Tibial nerve (tissue), 4 donors: ENCODE data around the gene CCL5.

ENCODE experiments used
- CTCF ChIP-seq, 5 experiments: fragments of 200-600 bp in 3 of 5; fragments of 450-650 bp in 2 of 5; sonication (generic) in 3 of 5; IDR thresholded peaks; one replicate each; pipeline ENCODE4 v1.5.1; 2016 to 2019; ENCODE audit warnings: antibody characterized with exemption in 5 of 5, mild to moderate bottlenecking in 3 of 5, moderate library complexity in 2 of 5
- EP300 ChIP-seq, 2 donors: sonication (generic); formaldehyde crosslinking; IDR thresholded peaks; one replicate each; pipeline ENCODE4 v1.6.1; 2017; ENCODE audit warnings: antibody characterized with exemption in 2 of 2, mild to moderate bottlenecking in 1 of 2
- POLR2A ChIP-seq, 2 donors: fragments of 450-650 bp; IDR thresholded peaks; one replicate each; pipeline ENCODE4 v1.6.1; 2017; ENCODE audit warnings: antibody characterized with exemption in 2 of 2, mild to moderate bottlenecking in 2 of 2, moderate library complexity in 2 of 2

GRCh38 chr17:35893751-35894150 lies 13.6 kb upstream of the CCL5 start:
- TF ChIP-seq CTCF (IDR thresholded peaks at IDR 0.05) (no peak), EP300 (IDR thresholded peaks at IDR 0.05) (no peak), POLR2A (IDR thresholded peaks at IDR 0.05) (no peak)
